ENCODE measurements around the gene SDK1.

SDK1 gene

GRCh38 chr7:3332308-3332707 is 31.3 kb downstream of the SDK1 start:
- DNase-seq (ENCODE audit: low read depth in 3 of 3), result no peak

- DNase-seq (ENCODE audit: low read depth in 3 of 3), result no peak
These were observed 32.8 kb downstream of the SDK1 start for GRCh38 chr7:3333861-3334260.

DNA sequence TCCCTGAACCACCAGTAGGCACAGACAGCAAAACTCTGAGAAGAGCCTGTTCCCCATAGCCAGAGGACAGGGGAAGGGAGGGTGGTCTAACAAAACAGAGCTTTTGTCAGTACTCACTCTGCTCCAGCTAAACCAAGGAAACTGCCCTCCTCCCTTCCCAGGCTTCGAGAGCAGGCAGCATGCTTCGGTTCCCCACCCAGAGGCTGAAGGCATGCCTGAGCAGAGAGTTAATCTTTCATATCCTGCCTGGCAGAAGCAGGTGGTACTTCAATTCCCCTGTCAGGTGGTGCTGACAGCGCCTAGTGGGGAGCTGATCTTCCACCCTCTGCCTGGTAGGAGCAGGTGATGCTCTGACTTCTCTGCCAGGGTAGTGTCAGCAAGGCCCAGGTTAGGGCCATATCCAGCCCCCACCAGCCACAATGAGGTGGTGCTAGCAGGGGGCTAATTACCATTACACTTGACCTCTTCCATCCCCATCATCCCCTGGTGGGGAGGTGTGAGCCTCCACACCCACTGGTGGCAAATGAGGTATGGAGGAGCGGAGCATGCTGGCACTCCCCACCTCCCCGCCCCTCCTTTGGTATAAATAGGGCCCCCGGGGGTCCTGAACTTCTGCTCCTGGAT is 35.1 kb downstream of the SDK1 start:
- DNase-seq (ENCODE audit: low read depth in 3 of 3), result no peak

GRCh38 chr7:3338161-3338560 is 37.1 kb downstream of the SDK1 start:
- no peak for DNase-seq (ENCODE audit: low read depth in 3 of 3)

GRCh38 chr7:3345699-3346481 is 44.8 kb downstream of the SDK1 start:
- DNase-seq (ENCODE audit: low read depth in 3 of 3), result no peak

GRCh38 chr7:3349126-3349525 is 48.1 kb downstream of the SDK1 start:
- no peak for DNase-seq (ENCODE audit: low read depth in 3 of 3)

- no peak for DNase-seq (ENCODE audit: low read depth in 3 of 3)
These were observed 55.1 kb downstream of the SDK1 start for GRCh38 chr7:3356173-3356572.

DNA sequence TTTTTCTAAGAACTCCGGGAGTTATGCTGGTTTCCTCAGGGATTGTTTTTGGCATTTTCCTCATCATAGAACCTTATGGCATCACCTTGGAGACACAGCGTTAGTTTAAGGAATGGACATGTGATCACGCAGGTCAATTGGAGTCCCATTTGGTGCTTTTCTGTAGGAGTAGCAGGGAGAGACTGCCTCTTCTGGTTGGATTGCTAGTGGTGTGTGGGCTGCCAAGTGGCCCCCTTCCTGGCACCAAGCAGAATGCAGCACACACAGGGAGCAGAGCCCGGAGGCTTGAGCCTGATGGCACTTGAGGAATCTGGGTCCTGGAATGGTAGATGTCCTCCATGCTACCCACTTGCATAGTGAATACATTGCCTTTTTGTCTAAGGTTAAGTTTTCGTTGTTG is 57.9 kb downstream of the SDK1 start:
- no peak for DNase-seq (ENCODE audit: low read depth in 3 of 3)

DNA sequence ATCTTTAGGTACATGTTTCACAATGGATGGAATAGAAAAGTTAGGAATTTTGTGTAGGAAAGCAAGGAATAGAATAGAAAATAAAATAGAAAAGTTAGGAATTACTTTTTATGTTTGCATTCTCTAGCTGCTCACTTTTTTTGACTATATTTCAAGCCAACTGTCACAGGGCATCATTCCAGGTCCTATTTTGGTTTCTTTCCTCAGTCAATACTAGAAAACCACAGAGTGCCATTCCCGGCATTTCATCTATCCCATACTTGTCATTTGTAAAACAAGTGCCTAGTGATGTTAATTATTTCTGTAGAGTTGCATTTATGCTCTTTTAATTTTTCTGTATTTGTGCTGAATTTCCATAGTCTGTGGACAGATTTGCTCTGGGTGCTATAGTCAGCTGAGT is 66.2 kb downstream of the SDK1 start:
- no peak for DNase-seq (ENCODE audit: low read depth in 3 of 3)

DNA sequence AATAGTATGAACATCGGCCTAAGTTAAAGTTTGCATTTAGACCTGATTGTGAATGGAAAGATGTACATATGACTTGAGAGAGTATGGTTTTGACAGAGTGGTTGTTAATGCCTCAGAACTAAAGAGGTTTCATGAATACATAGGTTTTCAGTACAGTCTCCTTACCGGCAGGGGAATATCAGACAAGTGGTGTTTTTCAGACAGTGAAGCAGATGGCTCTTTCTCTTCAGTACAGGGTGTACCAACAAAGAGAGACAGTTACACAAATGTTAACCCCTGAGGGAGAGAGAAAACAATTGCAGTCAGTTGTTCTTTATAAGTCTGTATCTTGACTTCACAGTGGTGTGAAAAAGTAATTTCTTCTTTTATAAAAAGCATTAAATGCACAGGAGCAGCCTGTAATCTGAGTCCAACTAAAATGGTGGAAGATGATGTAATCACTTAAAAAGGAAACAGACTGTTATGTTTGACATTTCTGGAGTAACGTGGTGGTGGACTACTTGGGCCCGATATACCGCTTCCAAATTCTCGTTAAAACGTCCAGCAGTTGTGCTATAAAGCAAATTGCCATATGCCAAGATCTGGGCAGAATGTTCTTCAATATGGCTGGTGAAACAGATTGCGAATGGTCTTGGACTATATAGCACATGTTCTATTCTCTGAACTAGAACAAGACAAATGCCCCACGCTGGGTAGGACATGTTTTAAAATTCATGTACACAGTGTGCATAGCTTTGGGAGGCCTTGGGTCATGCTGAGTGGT is 69.2 kb downstream of the SDK1 start:
- DNase-seq (ENCODE audit: low read depth in 3 of 3), result no peak

- DNase-seq (ENCODE audit: low read depth in 3 of 3), result no peak
These were observed 69.9 kb downstream of the SDK1 start for GRCh38 chr7:3370921-3371320.

DNA sequence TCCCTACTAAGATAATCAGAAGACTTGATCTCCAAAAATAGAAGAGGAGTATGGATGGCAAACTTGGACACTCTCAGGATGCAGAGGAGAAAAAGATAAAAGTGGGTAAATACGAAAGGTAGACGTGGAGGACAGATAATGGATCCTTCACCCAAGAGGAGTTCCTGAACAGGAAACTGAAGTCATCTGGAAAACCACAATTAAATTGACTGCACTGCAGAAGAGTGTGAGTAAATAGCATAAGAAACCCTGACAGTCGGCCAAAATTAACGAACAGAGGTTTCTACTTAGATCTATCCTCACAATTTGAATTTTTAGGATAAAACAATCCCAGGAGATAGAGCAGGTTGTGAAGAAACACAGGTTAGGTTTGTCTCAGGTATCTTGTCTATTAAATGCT is 70.5 kb downstream of the SDK1 start:
- no peak for DNase-seq (ENCODE audit: low read depth in 3 of 3)

GRCh38 chr7:3374239-3374638 is 73.2 kb downstream of the SDK1 start:
- no peak for DNase-seq (ENCODE audit: low read depth in 3 of 3)

GRCh38 chr7:3378390-3379150 is 77.5 kb downstream of the SDK1 start:
- DNase-seq (ENCODE audit: low read depth in 3 of 3), result no peak

DNA sequence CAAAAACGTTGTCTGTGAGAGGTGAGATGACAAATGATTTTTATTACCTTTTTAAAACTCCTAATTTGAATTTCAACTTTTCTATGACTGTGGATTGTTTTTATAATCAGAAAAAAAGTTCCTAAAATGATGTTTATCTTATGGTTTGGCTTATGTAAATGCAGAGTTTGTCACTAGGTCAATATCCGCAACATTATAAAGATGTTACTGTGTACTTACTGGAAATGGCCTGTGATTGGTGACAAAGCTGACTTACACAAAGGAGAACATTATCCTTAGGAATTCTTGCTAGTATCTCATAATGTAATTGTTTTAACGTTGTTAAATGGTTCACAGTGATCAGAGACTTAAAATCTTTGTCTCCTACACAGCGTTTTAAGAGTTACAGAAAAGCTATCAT is 79.0 kb downstream of the SDK1 start:
- no peak for DNase-seq (ENCODE audit: low read depth in 3 of 3)

DNA sequence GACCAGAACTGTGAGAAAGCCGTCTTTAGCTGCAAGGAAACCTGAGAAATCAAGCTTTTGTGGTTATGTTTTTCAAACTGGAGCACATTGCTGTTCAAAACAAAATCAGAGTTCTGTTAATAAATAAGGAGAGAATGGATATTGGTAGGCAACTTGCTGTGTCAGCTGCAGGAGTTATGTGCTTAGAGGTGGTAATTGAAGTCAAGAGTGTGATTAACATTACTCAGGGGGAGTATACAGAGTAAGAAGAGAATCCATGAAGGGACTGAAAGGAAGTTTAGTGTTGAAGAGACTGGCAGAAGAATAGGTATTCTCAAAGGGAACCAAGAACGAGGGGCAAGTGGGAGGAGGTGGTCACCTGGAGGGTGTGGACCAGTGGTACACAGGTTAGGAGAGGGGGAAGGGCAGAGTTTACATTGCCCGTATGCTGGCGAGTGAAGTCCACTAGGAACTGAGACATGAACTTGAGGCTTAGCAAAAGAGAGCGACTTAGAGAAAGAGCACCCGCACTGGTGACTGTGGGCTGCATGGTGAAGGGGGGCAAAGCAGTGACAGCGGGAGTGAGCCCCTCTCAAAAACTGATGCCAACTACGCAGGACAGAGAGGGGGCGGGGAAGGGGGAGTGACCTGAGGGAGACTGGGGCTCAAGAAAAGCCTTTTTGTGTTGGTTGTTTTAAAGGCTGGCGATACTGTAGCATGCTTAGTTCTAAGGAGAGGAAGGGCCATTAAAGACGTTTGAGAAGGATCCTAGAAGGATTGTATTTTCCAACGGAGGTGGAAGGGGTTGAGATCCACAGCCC is 80.0 kb downstream of the SDK1 start:
- DNase-seq (ENCODE audit: low read depth in 3 of 3), result no peak

- no peak for DNase-seq (ENCODE audit: low read depth in 3 of 3)
These were observed 85.6 kb downstream of the SDK1 start for GRCh38 chr7:3386423-3387190.

DNA sequence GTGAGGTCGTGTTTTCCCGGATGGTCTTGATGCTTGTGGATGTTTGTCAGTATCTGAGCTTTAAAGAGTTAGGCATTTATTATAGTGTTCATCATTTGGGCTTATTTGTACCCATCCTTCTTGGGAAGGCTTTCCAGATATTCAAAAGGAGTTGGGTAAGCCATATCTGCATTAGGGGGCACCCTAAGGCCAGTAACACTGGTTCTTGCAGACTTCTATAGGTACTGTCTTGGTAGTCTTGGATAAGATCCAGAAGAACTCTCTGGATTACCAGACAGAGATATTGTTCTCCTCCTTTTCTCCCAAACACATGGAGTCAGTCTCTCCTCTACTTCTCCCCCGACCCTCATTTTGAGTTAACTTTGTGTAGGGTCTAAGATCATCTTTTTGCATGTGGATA is 92.8 kb downstream of the SDK1 start:
- no peak for DNase-seq (ENCODE audit: low read depth in 3 of 3)

DNA sequence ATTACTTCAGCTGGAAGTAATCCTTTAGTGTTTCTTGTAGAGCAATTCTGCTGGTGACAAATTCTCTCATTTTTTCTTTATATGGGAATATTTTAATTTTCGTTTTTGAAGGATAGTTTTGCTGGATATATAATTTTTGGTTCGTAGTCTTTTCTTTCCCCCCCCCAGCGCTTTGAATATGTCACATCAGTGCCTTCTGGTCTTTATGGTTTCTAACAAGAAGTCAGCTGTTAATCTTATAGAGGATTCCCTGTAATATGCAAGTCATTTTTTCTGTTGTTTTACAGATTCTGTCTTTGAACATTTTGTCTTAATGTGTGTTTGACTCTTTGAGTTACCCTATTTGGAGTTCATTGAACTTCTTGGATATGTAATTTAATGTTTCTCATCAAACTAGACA is 96.3 kb downstream of the SDK1 start:
- DNase-seq (ENCODE audit: low read depth in 3 of 3), result no peak

- peak in 1 of 3 donors; percentile 1 for DNase-seq (ENCODE audit: low read depth in 3 of 3)
These were observed 98.8 kb downstream of the SDK1 start for GRCh38 chr7:3399858-3400257.

DNA sequence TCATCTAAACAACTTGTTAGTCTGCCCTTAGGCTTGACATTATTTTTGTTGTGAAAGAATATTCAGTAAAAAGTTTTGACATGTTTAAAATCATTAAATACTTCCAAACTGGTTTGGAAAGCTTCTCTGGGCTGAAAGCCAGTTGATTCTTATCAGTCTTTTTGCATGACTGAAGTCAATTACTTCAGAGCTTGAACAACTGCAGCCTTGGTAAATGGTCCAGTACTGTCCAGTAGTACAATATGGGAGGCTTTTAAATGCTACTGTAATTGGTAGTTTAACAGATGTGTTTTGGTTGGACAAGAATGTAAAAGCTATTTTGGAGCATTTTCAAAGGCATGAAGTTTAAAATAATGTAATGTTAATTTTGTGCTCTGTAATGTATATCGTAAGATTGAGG is 103.4 kb downstream of the SDK1 start:
- DNase-seq (ENCODE audit: low read depth in 3 of 3), result no peak
